NOMO-1 treated with dmso at 0.1 percent for 144 hours (cell line): ENCODE results near the gene MYOF.
A peak's percentile ranks its signal among the peaks of the same experiment; 100 is the strongest.

Experiments used
- DNase-seq: peaks from one replicate; lab custom pipeline; 2025; ENCODE audit not compliant: unreplicated experiment; lab: John Stamatoyannopoulos, UW

Gene MYOF

DNA sequence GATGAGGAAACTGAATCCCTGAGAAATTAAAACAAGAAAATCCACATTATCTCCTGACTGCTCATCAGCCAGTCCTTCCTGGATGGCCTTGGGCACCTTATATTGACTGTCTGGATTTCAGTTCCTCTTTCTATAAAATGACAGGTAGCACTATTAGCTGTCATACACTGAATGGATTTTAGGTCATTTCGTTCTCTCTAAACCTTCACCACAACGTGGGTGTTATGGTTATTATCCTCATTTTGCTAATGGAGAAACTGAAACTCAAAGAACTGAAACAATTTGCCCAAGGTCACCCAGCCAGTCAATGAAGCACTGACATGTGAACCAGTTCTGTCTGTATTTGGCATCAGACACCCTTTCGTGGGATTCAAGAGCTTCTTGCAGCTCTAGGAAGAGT, 214.6 kb downstream of the MYOF start:
- DNase-seq, result peak; percentile 27

DNA sequence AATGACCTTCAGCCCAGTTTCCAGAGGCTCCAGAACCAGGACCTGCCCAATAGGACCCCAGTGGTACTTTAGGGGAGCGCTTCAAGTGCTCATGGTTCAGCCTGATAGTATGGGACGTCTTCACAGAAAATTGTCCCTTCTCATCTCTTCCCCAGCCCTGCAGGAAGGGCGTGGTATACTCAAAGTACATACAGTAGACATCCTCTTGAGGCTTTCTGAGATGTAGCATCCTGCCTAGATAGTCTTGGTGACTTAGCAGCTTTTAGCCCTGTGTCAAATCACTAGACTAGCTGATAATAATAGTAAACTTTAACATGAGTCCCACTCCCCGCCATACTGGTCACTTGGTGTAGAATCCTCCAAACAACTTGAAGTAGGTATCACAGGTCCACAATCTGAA, 215.3 kb downstream of the MYOF start:
- no peak for DNase-seq

DNA sequence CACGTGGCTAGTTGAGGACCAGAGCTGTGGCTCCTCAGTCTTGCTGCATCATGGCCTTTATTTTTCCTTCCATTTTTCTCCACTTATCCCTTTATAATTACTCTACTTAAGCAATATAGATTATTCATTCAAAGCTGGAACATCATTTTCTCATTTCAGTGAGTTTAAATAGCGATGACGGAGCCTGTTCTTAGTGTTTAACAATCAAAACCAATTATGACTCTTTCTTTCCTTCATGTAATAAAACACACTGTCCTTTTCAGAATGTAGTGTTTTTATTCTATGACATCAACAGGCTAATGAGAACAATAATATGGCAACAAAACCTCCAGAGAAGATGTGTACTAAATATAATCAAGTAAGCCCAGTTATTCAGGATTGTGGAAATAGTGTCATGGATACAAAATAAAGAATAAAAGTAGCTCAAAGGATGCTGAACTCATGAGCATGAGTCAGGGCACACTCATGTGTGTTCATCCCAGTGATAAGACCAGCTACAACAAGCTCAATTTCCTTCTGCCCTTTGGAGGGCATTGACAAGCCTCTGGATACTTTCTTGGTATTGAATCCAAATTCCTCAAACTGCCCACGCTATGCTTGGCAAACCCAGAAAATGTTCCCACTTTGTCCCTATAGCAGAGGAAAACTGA, 220.0 kb downstream of the MYOF start:
- no peak for DNase-seq

DNA sequence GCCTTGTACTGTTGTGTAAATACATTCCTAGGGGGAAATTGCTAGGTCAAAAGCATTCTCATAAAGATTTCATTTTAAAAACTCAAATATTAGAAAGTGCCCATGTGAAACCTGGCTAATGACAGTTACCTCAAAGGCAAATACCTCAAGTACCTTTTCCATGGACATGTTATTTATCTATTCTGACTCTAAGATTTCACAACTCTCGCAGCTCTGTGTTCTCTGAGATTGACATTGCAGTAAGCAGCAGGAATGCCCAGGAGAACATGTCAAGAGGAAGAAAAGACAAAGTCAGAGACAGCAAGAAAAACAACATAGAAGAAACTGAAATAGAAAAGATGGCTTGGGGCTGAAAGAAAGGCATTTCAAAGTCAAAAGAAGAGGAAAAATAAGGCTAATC, 221.0 kb downstream of the MYOF start:
- no peak for DNase-seq

DNA sequence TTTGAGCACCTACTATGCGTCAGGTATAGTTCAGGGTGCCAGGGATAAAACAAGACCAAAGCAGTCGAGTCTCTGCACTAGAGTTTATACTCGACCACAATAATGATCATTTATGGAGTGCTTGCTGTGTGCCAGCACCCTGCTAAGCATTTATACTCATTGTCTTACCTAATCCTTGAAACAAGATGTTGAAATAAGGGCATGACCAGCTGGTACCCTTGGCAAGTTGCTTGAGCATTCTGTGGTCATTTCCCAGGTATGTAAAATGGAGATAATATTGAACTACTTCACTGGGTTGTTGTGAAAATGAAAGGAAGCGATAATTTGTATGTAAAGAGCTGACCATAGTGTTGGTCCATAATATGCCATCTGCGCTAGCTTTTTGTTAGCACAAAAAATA, 223.0 kb downstream of the MYOF start:
- no peak for DNase-seq
